Stimulated activated CD8-positive, alpha-beta memory T cell treated with anti-CD3 and anti-CD28 coated beads, Interleukin-7, amount 100 ng/mL, for 48 hours (primary cell): ENCODE results near the gene CLK4.
"Not testable (repeated sequence)": the region's sequence is repeated elsewhere in the genome, so short reads cannot be mapped to it uniquely, and the experiment has no call there.

ENCODE experiments used
- DNase-seq, 2 donors: peaks; one replicate each; pipeline ENCODE4 v3.0.0-alpha.2; 2020; ENCODE audit warnings: low read depth in 1 of 2; ENCODE audit errors: extremely low read depth in 1 of 2

The CLK4 gene

GRCh38 chr5:178587763-178588611 is 38.9 kb downstream of the CLK4 start:
- DNase-seq = no peak

- DNase-seq = no peak
These were observed 40.5 kb downstream of the CLK4 start for GRCh38 chr5:178586396-178586795.

GRCh38 chr5:178585421-178585820 is 41.4 kb downstream of the CLK4 start:
- DNase-seq = not testable (repeated sequence)

- DNase-seq = no peak
These were observed 43.6 kb downstream of the CLK4 start for GRCh38 chr5:178583279-178583678.

GRCh38 chr5:178582291-178582690 is 44.6 kb downstream of the CLK4 start:
- no peak for DNase-seq

- DNase-seq = no peak
These were observed 45.2 kb downstream of the CLK4 start for GRCh38 chr5:178581621-178582020.

GRCh38 chr5:178580271-178580955 is 46.4 kb downstream of the CLK4 start:
- no peak for DNase-seq

GRCh38 chr5:178577944-178578343 is 48.9 kb downstream of the CLK4 start:
- no peak for DNase-seq

GRCh38 chr5:178577376-178577839 is 49.4 kb downstream of the CLK4 start:
- no peak for DNase-seq

GRCh38 chr5:178576591-178577351 is 50.1 kb downstream of the CLK4 start:
- no peak for DNase-seq

- no peak for DNase-seq
These were observed 53.6 kb downstream of the CLK4 start for GRCh38 chr5:178573216-178573615.

- DNase-seq = no peak
These were observed 54.2 kb downstream of the CLK4 start for GRCh38 chr5:178572617-178573016.

GRCh38 chr5:178569485-178569884 is 57.4 kb downstream of the CLK4 start:
- no peak for DNase-seq

- no peak for DNase-seq
These were observed 61.9 kb downstream of the CLK4 start for GRCh38 chr5:178564811-178565550.

GRCh38 chr5:178564397-178564796 is 62.5 kb downstream of the CLK4 start:
- DNase-seq = no peak

GRCh38 chr5:178563621-178564020 is 63.2 kb downstream of the CLK4 start:
- DNase-seq = no peak

- no peak for DNase-seq
These were observed 65.0 kb downstream of the CLK4 start for GRCh38 chr5:178561746-178562264.

GRCh38 chr5:178560911-178561310 is 65.9 kb downstream of the CLK4 start:
- no peak for DNase-seq

GRCh38 chr5:178557416-178557815 is 69.4 kb downstream of the CLK4 start:
- DNase-seq = no peak

GRCh38 chr5:178555771-178556211 is 71.1 kb downstream of the CLK4 start:
- DNase-seq = no peak
